ELR (cell line): ENCODE measurements around the gene GGACT.
"Not testable (repeated sequence)": the region's sequence is repeated elsewhere in the genome, so short reads cannot be mapped to it uniquely, and the experiment has no call there.

ENCODE experiments used
- DNase-seq: peaks from one replicate; pipeline ENCODE4 v3.0.0-alpha.2; 2015; ENCODE audit warnings: low read depth

Gene GGACT

DNA sequence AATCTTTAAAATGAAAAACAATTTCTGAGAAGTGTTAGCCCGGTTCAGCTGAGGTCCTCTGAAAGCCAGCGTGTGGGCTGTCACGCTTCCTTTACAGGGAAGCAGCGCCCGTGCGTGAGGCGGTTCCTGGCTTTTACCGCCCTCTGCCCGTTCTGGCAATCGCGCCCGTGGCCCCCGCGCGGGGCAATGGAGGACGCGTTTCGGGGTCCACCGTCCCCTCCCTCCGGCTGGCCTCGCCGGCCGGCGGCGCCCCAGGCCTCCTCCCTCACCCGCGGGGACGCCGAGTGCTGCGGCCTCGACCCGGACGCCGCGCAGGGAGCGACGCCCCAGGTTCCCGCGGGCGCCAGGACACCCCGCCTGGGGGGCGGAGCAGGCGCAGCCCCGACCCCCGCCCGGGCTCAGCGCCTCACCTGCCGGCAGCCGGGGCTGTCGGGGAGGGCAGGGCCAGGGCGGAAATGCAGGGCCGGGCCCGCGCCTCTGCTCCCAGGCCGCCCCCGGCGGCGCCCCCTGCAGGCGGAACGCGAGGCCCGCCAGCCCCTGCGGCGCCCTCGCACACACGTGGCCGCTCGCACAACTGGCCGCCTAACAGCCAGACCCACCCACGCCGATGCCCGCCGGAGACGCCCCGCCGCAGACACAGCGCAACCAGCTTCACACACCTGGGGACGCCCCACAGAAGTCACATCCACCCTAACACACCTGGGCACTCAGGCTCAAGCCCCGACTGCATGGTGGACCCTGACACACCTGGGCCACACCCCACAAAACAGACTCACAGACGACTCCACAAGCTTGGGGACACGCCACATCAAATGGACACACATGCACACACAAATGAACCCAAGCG lies at the start of gene GGACT:
Gene GGACT (minus strand): TSS at position 459 of the 847 bp plus-strand sequence. CDS start 56,198 bp downstream, outside the sequence.
- DNase-seq, result peak; percentile 51

DNA sequence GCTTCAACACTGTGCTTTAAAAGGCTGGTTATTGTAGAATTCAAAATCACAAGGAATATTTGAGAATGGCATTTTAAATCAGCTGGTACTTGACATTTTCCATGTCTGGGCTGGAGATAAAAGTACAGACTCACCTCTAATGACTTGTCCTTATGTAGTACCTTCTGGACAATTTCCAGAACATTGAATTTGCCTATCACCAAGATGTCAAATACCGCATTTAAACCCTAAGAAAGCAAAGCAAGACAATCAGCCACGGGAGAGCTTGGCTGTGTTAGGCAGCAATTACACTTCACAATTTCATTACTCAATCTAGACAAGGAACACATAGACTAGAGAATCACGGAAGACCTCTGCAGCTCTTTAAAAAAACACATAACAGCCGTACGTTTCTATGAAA lies 49.2 kb upstream of the GGACT start:
- DNase-seq, result no peak

DNA sequence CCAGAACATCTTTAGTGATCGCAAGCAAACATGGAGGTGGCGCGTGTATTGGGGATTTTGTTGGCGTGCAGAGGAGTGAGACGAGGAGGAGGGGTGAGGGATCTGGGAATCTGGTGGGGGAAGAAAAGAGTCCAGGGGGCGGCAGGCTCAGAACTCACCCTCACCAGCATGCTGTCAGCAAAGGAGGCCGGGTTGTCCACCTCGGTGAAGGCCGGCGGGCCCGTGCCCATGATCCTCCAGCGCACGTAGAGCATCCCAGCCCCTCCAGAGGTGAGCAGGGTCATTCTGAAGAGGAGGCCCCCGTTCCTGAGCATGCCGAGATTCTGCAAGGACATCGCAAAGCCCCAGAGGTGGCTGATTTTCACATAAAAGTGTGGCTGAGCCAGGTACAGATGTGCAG lies 48.8 kb upstream of the GGACT start:
- DNase-seq, result no peak

DNA sequence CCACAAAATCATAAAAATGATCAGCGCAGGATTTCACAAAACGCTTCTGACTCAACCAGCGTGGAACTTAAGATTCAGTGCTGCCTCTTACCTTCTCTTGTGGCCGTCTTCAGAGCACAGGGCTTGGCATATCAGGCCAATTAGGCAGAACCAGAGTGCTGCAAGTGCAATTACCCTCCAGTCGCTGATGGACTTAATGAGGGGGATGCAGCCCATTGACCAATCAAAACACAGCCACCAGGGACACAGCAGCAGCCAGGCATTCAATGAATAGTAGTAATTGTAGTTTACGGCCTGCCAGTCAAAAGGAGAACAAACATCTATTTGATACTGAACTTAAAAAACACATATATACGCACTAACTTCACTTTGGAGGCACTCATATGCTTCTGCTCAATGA lies 47.9 kb upstream of the GGACT start:
- no peak for DNase-seq

DNA sequence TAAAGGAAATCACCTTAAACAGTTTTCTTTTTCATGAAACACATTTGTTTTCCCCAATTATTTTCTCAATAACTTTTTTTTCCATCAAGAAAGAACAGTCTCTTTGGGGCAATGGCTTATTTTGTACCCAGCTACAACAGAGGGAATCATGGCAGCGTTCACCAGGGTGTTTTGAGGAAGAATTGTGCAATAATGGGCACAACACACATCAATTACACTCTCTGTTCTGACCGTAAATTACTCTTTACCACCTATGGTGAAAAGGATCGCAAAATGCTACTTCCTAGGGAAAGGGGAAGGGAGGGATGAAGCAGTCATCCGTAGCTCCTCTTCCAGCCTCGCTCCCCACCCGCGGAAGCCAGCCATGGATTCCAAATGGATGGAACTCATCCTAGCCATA lies 47.4 kb upstream of the GGACT start:
- no peak for DNase-seq

DNA sequence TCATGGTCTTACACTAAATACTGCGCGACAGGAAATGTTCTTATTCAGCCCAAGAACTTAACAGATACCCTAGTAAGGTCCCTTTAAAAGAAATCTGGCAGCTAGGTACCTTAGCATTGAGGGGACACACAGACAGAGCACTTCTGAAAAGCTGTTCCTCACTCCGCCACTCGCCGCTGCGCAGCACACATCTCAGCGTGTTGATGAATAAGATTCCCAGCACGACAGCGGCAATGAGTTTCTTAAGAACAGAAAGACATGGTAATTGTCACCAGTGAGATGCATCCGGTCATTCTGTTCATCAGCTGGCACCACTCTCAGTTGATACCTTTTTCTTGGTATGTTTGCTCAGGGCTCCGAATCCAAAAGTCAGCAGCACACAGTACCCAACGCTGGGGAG lies 46.1 kb upstream of the GGACT start:
- no peak for DNase-seq

DNA sequence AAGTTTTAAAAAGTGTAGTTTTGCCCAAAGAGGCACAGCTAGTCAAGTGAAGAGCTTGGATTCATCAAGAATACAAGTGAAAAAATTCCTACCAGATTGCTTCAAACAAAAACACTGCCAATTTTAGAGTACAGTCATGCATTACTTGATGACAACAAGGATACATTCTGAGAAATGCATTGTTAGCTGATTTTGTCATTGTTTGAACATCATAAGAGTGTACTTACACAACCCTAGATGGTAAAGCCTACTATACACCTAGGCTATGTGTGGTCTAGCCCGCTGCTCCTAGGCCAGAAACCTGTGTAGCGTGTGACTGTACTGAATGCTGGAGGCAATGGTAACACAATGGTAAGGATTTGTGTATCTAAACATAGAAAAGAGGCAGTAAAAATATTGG lies 44.9 kb upstream of the GGACT start:
- DNase-seq, result peak; percentile 78

DNA sequence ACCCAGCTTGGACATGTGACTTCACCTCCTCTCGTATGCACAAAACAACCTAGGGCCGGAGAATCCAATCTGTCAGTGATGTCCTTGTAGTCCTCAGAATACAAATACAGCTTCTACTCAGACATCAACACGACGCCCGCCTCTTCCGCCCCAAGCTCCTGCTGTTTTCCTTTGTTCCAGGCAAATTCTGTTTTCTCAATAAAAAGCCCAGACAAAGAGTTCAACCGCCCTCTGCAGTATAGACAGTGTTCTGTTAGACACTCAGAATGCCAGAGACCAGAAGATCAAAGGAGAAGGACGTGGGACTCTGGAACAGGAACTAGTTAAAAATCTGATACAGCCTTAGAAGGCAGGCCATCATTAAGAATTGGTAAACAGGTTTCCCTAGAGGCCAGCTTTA lies 42.0 kb upstream of the GGACT start:
- no peak for DNase-seq

DNA sequence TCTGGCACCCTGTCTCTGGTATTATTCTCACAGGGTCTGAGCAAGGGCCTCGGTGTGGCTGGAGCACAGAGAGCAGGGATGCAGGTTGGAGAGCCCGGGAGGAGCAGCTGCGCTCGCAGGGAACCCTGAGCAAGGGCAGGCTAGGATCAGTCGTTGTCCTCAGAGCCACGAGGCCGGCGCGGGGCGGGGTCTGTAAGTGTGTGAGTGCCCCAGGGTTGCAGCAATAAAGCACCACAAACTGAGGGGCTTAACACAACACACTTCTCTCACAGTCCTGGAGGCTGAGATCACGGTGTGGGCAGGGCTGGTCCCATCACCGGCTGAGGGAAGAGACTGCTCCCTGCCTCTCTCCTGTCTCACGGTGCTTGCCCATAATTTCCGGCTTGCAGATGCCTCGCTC lies 38.5 kb upstream of the GGACT start:
- no peak for DNase-seq

DNA sequence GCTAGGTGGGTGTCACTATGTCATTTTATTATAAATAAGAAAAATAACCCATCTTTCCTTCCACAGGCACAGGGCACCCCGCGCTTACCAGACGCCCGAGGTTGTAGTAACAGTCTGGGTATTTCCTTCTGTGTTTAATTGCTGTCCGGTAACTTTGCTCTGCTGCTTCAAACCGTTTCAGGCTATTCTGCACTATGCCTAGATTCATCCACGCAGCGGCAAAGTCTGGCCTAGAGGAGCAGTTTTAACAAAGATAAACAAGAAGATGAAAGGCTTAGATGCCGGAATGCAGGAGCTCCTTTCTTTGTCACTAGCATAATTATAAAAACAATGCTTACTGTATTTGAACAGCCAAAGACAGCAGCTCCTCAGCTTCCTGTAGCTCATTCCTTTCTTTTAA lies 36.9 kb upstream of the GGACT start:
- DNase-seq, result no peak

DNA sequence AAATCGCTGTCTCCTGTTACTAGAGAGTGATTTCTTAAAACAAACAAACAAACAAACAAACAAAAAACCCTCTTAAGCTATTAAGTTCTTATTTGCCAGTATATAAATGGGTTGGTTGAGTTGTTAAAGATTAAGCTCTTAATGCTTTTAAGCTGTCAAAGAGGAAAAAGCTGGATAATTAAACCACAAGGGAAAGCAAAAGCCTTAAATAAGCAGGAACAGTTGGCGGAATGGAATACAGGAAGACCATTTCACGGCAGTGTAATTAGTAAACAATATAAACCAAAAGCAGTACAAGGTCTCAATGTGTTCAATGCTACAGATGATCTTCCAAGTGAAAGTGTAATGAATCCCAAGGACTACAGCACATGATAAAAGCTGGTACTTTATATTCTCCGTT lies 32.2 kb upstream of the GGACT start:
- no peak for DNase-seq

DNA sequence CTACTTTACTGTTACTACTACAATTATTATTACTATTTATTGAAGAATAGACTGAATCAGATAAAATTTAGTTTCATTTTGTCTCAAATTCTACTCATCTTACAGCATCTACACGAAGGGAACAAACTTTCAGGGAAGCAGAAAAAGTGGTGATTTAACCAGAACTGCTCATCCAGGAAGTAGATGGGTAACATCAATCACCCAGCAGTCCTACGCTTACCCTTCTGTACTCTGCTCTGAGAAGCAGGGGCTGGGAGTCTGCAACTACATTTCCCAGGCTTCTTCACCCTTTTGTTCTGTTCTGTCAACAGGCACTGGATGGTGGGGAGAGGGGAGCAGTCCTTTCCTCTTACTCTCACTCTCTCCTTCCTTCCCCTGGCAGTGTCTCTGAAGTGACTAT lies 31.4 kb upstream of the GGACT start:
- no peak for DNase-seq

DNA sequence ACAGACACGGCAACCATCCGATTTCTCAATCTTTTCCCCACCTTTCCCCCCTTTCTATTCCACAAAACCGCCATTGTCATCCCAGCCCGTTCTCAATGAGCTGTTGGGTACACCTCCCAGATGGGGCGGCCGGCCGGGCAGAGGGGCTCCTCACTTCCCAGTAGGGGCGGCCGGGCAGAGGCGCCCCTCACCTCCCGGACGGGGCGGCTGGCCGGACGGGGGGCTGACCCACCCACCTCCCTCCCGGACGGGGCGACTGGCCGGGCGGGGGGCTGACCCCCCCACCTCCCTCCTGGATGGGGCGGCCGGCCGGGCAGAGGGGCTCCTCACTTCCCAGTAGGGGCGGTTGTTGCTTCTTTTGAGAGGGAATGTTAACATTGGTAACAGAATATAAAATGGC lies 30.3 kb upstream of the GGACT start:
- DNase-seq, result not testable (repeated sequence)

DNA sequence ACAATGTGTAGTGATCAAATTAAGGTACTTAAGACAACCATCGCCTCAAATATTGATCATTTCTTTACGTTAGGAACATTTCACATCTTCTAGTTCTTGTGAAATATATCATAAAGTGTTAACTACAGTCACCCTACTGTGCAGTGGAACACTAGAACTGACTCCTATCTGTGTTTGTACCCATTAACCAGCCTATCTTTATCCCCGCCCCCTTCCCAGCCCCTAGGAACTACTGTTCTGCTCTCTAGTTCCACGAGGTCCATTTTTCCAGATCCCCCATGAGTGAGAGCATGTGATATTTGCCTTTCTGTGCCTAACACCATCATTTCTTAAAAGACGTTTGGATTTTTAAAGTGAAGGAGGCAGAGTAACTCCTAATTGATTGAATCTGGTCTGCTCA lies 24.4 kb upstream of the GGACT start:
- no peak for DNase-seq

DNA sequence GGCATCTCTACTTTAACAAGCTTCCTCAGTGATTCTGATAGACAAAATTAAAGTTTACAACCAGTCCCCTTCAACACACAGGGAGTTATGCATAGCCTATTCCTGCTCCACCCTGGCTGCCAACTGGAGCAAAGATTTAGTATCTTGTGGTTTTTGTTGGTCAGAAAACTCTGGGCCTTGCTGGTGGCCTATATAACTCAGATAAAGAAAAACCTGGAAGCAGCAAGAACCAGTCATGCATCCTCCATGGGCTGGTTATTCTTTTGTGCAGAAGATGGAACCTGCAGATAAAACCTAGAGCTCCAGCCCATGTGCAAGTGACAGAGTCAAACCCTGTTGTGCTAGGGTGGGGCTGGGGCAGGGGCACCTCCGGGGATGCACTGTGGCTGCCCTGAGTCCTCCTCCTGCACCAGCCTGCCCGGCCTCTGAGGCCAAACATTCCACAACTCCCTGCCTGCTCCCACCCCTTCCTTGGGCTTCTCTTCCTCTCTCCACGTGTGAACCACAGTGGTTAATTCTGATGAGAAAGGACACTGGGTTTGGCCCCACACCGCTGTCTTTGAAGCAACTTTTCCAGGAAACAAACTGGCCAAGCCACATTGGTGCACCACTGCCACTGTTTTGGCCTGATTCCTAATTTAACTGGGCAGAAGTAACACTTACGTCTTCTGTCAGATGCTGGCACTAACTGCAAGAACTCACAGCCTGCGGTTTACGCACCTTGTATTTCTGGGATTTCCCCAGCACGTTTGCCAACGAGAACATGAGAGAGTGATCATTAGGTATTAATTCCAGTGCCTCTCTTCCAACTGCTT lies 23.3 kb upstream of the GGACT start:
- DNase-seq, result no peak

DNA sequence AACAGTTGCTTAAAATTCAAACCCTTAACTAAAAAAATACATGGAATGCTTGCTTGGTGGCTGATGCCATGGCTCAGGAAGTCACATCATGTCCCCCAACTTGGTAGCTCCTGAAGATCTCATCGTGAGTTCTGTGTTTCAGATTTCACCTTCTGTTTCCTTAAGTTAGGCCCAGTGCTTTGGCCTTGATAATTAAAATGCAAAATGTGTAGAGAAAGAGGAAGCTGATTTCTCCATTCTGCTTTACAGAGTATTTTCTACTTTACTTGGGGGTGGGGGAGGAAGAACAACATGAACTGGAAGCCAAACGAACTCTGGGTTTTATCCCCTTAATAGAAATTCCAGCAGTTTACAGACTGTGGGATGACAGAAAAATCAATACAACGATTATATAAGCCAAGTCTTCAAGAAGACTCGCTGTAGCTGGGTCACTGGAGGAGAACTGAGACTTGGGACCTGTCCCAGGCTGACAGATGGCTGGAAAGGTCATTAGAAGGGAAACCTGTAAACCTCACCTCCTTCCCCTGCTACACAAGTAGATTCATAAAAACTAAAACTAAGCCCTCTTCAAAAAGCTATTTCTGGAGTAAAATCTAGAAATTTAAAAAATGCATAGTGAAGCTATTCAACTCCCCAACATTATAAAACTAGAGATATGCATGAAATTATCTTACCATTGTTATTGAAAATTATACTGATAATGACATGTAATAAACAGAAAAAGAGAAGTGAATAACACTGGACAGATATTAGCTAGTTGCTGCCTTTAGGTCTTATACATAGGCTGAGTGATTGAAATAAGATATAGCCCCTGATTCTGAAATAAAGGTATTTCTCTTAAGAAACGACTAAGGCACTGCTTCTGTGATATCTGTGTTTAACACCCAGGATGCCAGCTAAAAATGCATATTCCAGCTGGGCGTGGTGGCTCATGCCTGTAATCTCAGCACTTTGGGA lies 22.1 kb upstream of the GGACT start:
- no peak for DNase-seq

DNA sequence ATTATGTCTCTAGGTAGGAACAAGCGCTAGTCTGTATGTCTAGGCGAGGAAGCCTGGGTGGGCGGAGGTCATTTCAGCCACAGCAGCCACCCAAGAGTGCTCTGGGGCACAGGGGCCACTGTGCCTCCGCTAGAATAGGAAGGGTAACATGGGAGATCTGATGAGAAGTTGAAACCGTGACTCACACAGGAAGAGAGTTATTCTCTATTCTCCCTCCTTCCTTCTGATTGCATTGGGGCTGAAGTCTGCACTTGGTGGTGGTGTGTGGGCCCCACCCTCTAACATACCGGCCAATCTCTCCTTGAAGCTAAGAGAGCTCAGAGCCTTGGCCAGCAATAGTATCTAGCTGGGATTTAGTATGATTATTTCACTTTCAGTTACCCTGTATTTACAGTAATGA lies 20.3 kb upstream of the GGACT start:
- DNase-seq, result peak; percentile 28

DNA sequence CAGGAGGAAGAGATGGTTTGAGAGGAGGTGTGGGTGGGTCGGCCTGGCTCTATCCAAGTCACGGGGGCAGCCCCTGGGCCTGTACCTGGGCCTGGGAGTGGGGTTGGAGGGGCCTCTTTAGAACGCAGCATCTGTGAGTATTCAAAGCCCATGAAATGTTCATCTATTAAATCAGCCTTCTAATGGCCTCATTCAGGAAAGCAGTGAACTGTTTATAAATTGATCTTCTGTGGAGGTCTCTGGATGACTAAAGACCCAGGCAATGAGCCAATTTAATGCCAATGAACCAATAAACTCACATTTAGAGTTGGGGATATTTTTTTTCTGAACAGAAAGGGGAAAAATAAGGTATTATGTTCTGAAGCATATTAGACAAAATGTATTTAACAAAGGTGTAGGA lies 19.9 kb upstream of the GGACT start:
- peak; percentile 6 for DNase-seq

DNA sequence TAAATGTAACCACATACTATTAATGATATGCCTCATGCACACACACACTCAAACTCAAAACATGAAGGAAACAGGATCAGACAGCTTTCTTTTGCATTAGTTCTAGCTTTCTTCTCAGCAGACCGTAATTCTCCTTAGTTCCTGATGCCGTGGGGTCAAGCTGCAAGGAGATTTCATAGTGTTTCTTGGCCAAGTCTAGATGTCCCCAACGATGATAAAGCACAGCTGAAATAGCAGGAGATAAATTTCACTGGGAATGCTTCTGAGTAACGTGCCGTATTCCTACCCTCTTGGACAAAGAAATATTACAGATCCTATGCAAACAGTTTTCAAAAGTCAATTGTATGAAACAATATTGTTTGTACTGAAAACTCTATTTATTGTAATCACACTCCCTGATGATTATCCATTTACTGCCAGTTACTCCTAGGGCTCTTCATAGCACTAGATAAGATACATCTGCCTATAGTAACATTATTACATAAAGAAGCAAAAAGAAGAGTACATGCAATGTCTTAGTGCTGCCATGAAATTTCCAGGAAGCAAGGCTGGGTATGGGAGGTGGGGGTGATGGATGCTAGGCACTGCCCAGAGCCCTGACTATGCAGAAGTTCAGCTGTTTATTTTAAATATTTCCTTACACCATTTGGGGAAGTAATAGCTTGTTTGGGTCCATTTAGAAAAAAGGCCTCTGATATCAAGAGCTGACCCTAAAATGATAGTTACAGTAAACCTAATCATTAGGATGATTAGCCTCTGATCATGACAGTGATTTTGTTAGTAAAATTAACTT lies 16.5 kb upstream of the GGACT start:
- no peak for DNase-seq

DNA sequence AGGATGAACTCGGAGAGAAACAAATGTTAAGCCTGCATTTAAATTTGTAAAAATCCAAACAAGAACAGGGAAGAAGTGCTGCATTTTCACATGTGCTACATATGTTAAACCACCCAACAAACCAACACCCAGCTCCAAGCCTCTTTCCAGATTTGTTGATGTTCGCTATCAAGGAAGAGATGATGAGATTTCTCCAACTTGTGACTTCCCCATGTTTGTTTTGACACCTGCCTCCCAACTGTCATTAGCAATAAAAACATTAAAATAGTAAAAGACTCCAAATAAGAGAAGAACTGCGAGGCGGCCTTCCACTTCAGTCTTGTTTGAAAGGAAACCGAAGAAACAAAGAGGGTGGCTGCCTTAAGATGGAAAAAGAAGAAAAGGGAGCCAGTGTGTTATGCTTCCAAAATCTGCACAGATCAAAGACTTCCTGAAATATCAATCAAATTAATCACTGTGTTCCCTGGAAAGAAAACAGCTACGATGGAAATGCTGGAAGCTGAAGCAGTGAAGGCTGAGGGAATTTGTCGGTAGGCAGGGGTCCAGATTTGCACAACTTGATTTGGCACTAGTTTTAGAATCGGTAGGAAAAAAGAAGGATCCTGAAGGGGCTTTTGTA lies 14.0 kb upstream of the GGACT start:
- no peak for DNase-seq

DNA sequence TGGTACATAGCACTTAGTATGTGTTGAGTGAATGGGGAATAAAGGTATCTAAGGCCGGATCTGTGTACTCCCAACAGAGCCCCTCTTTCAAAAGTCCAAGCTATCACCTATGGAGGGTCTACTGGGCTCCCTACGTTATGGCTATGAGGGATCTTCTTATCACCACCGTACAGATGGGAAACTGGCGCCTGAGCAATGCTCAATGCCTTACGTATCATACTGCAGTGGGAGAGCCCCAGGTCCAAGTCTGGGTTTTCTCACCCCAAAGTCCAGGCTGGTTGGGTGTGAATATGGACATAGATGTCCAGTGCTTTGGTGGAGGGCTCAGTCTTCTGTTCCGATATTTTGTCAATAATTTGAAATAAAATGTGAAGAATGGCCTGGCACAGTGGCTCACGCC lies 13.1 kb upstream of the GGACT start:
- DNase-seq, result no peak
